Skeletal muscle satellite cell (primary cell): Measurements from ENCODE around the gene HMGB3.
"Not testable (repeated sequence)": the region's sequence is repeated elsewhere in the genome, so short reads cannot be mapped to it uniquely, and the experiment has no call there.

Experiments used
- H3K27me3 ChIP-seq: 2 replicates; pipeline ENCODE4 v1.7.0; 2013; ENCODE audit warnings: low read length; ENCODE audit not compliant: control insufficient read depth, insufficient read depth
- H3K36me3 ChIP-seq: 2 replicates; pipeline ENCODE4 v1.7.0; 2013; ENCODE audit warnings: mild to moderate bottlenecking, control low read depth, low read length; ENCODE audit not compliant: insufficient read depth
- H3K4me1 ChIP-seq: 2 replicates; pipeline ENCODE4 v1.7.0; 2013; ENCODE audit warnings: low read length; ENCODE audit not compliant: control insufficient read depth, insufficient read depth
- H3K4me2 ChIP-seq: 2 replicates; pipeline ENCODE4 v1.7.0; 2013; ENCODE audit warnings: mild to moderate bottlenecking, low read length
- H3K4me3 ChIP-seq: 2 replicates; pipeline ENCODE4 v1.7.0; 2013; ENCODE audit warnings: low read length
- H3K9ac ChIP-seq: 2 replicates; pipeline ENCODE4 v1.7.0; 2013; ENCODE audit warnings: mild to moderate bottlenecking, low read depth, low read length, moderate library complexity
- H3K9me3 ChIP-seq: replicated peaks from 2 replicates; pipeline ENCODE4 v1.7.0; 2013; ENCODE audit warnings: mild to moderate bottlenecking, control low read depth, low read length

Gene HMGB3

DNA sequence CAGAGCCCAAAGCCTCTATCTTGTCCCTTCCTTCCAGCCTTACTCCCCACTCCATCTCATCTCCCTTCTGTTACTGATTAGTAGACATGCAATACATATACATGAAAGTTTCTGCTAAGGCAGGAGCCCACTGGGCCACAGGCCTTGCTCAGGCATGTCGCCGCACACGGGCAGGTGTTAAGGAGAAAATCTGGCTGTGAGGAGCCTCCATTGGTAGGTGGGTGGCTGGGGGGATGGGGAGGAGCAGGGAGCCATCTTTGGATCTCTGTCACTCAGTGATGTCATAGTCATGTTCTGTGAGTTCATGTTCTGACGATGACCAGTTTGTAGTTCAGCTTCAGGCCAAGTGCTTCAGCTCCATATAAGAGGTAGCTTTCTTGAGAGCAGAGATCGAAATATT, 2.9 kb upstream of the HMGB3 start:
- Histone ChIP-seq H3K36me3 (no peaks in the 10 kb centered on the region), H3K4me1 (peaks cover 5% of the 10 kb centered on the region), H3K4me2 (no peak overlapping the region), H3K27me3 (no peaks in the 10 kb centered on the region), H3K9ac (no peak overlapping the region), H3K4me3 (no peak overlapping the region), H3K9me3 (no peaks in the 10 kb centered on the region)

DNA sequence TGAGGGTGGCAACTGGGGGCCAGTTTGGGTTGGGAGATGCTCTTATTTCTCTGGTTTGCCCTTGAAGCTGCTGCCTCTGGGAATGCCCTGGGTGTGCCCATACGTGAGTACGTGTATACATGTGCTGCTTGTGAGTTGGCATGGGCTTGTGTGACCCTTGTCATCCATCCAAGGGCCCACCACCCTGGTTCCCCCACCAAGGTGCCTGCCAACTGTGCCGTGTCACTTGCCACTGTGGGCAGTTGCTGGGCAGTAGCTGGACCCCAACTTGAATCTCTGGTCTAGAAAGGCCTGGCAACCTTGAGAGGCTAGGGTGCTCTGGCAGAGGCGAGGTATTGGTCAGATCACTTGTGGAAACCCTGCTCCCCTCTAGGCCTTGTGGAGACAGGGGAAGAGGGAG, 2.4 kb upstream of the HMGB3 start:
- no peaks in the 10 kb centered on the region for H3K9me3 ChIP-seq
- no peak overlapping the region for H3K9ac ChIP-seq
- no peak overlapping the region for H3K4me2 ChIP-seq
- H3K36me3 ChIP-seq = peaks cover under 1% of the 10 kb centered on the region
- no peak overlapping the region for H3K4me3 ChIP-seq
- peaks cover 5% of the 10 kb centered on the region for H3K4me1 ChIP-seq
- no peaks in the 10 kb centered on the region for H3K27me3 ChIP-seq

DNA sequence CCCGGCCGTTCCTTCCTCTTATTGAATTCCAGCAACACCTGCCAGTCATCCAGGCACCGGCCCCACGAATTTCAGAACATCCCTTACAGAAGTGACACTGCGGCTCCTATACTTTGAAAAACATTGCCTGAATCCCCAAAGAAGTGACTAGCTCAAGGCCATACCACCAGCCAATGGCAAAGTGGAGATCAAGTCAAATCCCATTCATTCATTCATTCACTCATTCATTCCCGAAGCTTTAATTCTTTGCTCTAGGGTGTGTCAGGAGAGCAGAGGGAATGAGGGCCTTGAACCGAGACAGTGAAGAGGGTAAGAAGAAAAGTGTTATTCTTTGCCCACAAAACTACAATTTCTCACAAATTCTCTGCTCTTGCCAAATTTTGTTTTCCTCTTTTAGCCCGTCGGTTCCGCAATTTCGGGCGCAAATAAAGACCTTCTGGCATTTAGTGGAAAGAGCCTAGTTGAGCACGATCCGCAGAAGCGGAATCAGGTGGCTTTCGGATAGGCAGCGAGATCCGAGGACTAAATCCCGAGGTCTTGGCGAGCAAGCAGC, 824 bp upstream of the HMGB3 start:
- H3K9me3 ChIP-seq = no peaks in the 10 kb centered on the region
- no peaks in the 10 kb centered on the region for H3K27me3 ChIP-seq
- peak overlapping the region; percentile 97 for H3K4me2 ChIP-seq
- H3K4me1 ChIP-seq = peaks cover 5% of the 10 kb centered on the region
- H3K9ac ChIP-seq = peak overlapping the region; percentile 83
- H3K36me3 ChIP-seq = peaks cover 6% of the 10 kb centered on the region
- peak overlapping the region; percentile 78 for H3K4me3 ChIP-seq

DNA sequence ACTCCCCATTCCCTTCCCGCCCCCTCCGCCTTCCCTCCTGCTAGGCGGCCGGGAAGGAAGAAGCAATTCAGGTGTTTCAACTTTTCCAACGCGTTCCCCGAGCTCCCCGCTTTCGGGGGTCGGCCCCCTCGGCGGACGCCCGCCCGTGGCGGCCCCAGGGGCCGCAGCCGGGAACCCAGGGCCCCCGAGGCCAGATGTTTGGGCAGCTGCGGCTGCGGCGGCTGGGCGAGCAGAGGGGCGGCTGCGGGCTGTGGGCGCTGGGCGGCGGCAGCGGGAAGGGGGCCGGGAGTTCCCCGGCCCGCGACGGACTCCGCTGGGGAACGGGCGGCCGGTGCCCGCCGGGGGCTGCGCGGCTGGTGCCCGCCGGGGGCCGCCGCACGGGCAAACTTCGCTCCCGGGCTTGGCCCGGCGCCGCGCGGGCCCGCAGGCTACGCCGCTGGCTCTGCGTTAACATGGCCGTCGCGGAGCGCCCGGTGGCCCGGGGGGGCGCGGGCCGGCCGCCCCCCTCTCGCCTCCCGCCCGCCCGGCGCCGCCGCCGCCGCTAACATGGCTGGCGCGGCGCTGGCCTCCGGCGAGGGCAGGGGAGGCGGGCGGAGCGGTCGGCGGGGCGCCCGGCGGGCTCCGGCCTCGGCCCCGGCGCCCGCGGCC, 510 bp downstream of the HMGB3 start:
- Histone ChIP-seq H3K9ac (peak overlapping the region; percentile 73), H3K4me3 (peak overlapping the region; percentile 78), H3K27me3 (no peaks in the 10 kb centered on the region), H3K36me3 (peaks cover 6% of the 10 kb centered on the region), H3K4me1 (peaks cover 5% of the 10 kb centered on the region), H3K9me3 (no peaks in the 10 kb centered on the region), H3K4me2 (peak overlapping the region; percentile 54)

DNA sequence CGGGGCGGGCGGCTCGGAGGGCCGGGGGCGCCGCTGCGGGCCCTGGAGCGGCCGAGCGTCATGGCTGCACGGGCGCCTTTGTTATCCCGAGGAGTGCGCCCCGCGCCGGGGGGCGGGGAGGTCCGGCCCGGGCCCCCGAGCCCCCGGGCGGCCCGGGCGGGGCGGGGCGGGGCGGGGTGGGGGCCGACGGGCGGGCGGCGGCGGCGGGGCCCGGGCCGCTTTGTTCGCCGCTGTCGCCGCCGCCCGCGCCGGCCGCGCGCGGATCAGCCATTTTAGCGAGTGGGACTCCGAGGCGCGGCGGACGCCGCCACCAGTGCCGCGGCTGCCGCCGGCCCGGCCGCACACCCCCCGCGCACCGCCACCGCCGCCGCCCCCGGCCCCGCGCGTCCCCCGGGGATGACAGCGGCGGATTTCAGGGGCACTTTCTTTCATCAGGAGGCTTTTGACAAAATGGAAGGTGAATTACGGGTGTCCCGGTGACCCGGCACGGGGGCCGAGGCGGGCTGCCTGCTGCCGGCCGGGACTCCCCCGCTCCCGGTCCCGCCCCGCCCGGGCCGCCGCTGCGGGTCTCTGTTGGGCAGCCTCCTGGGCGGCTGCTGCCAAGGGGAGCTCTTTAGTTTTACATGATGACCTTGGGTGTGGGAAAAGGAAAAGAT, 1.2 kb downstream of the HMGB3 start:
- H3K4me3 ChIP-seq = peak overlapping the region; percentile 78
- H3K9ac ChIP-seq = peak overlapping the region; percentile 70
- H3K36me3 ChIP-seq = peaks cover 6% of the 10 kb centered on the region
- H3K9me3 ChIP-seq = no peaks in the 10 kb centered on the region
- H3K27me3 ChIP-seq = no peaks in the 10 kb centered on the region
- peak overlapping the region; percentile 70 for H3K4me2 ChIP-seq
- H3K4me1 ChIP-seq = peaks cover 5% of the 10 kb centered on the region

DNA sequence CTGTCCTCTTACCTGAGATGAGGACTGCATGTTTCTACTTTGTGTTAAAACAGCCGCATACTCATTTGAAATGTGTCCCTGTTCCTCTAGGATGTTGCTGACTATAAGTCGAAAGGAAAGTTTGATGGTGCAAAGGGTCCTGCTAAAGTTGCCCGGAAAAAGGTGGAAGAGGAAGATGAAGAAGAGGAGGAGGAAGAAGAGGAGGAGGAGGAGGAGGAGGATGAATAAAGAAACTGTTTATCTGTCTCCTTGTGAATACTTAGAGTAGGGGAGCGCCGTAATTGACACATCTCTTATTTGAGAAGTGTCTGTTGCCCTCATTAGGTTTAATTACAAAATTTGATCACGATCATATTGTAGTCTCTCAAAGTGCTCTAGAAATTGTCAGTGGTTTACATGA, 4.6 kb downstream of the HMGB3 start:
- not testable (repeated sequence) for H3K9ac ChIP-seq, H3K27me3 ChIP-seq, H3K4me2 ChIP-seq, H3K9me3 ChIP-seq, H3K4me1 ChIP-seq, H3K36me3 ChIP-seq, H3K4me3 ChIP-seq

DNA sequence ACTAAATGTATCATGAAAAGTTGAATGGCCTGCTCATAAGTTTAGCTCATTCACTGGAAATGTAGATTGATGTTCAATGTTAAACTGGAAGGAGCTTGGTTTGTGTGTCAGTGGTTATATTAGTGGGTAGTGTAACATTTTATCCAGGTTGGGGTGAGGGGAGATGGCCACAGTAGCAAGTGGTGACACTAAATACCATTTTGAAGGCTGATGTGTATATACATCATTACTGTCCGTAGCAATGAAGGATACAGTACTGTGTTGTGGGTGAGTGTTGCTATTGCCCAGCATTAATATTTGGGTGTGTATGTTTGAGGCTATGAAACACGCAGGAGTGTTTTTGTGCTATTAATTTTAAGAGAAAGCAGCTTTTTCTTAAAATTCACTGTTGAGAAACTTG, 6.3 kb downstream of the HMGB3 start:
- no peak overlapping the region for H3K4me3 ChIP-seq
- H3K9ac ChIP-seq = no peak overlapping the region
- no peaks in the 10 kb centered on the region for H3K4me1 ChIP-seq
- H3K9me3 ChIP-seq = no peaks in the 10 kb centered on the region
- H3K4me2 ChIP-seq = no peak overlapping the region
- peaks cover 6% of the 10 kb centered on the region for H3K36me3 ChIP-seq
- no peaks in the 10 kb centered on the region for H3K27me3 ChIP-seq

DNA sequence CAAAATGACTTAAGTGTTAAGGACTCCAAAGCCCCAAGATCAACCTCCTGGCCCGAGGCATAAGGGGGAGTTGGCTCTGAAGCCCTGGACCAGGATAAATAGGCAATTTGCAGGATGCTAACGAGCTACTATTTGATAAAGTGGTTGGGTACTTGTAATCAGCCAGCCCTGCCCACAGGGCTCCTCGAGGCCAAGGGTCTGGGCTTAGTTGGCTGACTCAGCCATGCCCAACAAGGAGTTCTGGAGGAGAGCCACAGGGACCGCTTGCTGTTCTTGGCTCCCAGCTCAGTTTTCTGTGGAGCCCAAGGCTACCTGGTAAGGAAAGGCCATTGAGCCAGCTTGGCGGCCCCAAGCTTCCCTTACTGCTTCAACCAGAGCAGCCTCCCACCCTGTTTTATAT, 7.8 kb downstream of the HMGB3 start:
- H3K9me3 ChIP-seq = no peaks in the 10 kb centered on the region
- no peak overlapping the region for H3K9ac ChIP-seq
- H3K4me3 ChIP-seq = no peak overlapping the region
- no peaks in the 10 kb centered on the region for H3K4me1 ChIP-seq
- H3K27me3 ChIP-seq = no peaks in the 10 kb centered on the region
- no peak overlapping the region for H3K4me2 ChIP-seq
- H3K36me3 ChIP-seq = peaks cover 4% of the 10 kb centered on the region

DNA sequence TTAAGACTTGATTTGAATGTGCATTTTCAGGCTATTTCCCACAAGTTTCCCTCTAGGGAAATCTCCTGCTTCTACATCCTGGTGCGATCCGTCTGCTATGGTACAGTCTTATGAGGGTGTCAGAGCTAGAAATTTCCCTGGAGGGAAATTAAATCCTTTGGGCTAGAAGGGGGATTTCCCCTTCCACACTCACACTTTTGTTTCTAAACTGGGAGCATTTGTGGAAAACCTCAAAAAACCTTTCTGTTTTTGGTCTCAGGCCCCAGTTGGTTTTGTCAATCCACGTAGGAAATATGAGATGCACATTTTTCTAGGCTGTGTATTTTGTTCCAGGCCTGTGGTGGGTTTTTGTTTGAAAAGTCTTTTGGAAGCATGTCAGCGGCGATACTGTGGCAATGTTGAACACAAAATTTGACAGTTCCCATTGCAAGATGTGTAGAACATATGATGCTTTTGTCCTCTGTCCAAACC, 17.8 kb downstream of the HMGB3 start:
- H3K9me3 ChIP-seq = no peaks in the 10 kb centered on the region
- no peaks in the 10 kb centered on the region for H3K27me3 ChIP-seq
- H3K4me1 ChIP-seq = no peaks in the 10 kb centered on the region
- H3K9ac ChIP-seq = no peak overlapping the region
- H3K4me3 ChIP-seq = no peak overlapping the region
- H3K36me3 ChIP-seq = no peaks in the 10 kb centered on the region
- H3K4me2 ChIP-seq = no peak overlapping the region

DNA sequence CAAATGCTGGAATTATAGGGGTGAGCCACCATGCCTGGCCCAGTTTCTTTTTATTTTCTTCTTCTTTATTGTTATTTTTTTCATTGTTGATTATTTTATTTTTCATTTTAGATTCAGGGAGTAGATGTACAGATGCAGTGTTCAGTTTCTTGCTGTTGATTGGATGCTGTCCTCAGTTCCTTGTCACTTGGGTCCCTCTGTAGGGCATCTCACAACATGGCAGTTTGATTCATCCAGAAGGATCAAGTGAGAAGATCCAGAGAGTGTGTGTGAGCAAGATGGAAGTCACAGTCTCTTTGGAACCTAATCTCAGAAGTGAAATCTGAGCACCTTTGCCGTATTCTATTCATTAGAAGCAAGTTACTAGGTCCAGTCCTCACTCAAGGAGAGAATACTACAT, 20.9 kb downstream of the HMGB3 start:
- no peak overlapping the region for H3K9ac ChIP-seq
- no peaks in the 10 kb centered on the region for H3K4me1 ChIP-seq
- H3K4me2 ChIP-seq = no peak overlapping the region
- H3K36me3 ChIP-seq = no peaks in the 10 kb centered on the region
- H3K27me3 ChIP-seq = no peaks in the 10 kb centered on the region
- no peaks in the 10 kb centered on the region for H3K9me3 ChIP-seq
- no peak overlapping the region for H3K4me3 ChIP-seq

DNA sequence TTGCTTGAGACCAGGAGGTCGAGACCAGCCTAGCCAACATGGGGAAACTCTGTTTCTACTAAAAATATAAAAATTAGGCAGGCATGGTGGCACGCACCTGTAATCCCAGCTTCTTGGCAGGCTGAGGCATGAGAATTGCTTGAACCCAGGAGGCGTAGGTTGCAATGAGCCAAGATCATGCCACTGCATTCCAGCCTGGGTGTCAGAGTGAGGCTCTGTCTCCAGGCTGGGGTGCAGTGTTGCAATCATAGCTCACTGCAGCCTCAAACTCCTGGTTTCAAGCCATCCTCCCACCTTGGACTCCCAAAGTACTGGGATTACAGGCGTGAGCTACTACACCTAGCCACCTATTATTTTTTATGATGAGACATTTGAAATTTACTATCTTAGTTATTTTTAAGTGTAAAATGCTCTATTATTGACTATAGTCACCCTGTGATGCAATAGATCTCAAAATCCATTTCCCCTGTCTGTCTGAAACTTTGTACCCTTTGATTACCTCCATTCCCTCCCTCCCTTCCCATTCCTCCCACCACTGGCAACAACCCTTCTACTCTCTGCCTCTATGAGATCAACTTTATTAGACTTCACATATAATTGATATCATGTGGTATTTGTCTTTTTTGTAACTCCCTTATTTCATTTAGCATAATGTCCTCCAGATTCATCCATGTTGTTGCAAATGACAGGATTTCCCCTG, 23.4 kb downstream of the HMGB3 start:
- no peaks in the 10 kb centered on the region for H3K36me3 ChIP-seq
- H3K4me2 ChIP-seq = no peak overlapping the region
- H3K27me3 ChIP-seq = no peaks in the 10 kb centered on the region
- H3K9me3 ChIP-seq = no peaks in the 10 kb centered on the region
- H3K4me1 ChIP-seq = no peaks in the 10 kb centered on the region
- H3K4me3 ChIP-seq = no peak overlapping the region
- no peak overlapping the region for H3K9ac ChIP-seq
